B cell (primary cell): ENCODE data around the gene PTPRN2. TPM values are rescaled to one million over a fixed set of nuclear protein-coding genes. Genes with fewer than 3 reads are reported as not detected.

Experiments used
- ATAC-seq: fragments of 200-7000 bp; cut with Tn5 transposase; one replicate; pipeline ENCODE4 v1.10.0; 2021; ENCODE audit warnings: low read depth, mild to moderate bottlenecking, moderate number of reproducible peaks, moderate library complexity
- CTCF ChIA-PET: fragments of 350-600 bp; sonication (Branson Sonifier 250); formaldehyde crosslinking; loops from one replicate; lab custom pipeline; 2021; ENCODE audit warnings: antibody characterized with exemption, inconsistent platforms; lab: Charles Lee
- POLR2A ChIA-PET: fragments of 350-600 bp; sonication (Branson Sonifier 250); formaldehyde crosslinking; loops from one replicate; lab custom pipeline; 2021; ENCODE audit warnings: antibody characterized with exemption; lab: Charles Lee
- DNase-seq: peaks from one replicate; pipeline ENCODE4 v3.0.0; 2013
- H2AFZ ChIP-seq: 2 replicates; pipeline ENCODE4 v1.6.1; 2012; ENCODE audit warnings: mild to moderate bottlenecking, low read depth, low read length; ENCODE audit not compliant: insufficient read depth, poor library complexity, severe bottlenecking
- H3K27ac ChIP-seq, 2 donors: 1 replicate in 1 of 2; 2 replicates in 1 of 2; pipeline ENCODE4 v1.5.1; 2012 to 2013; ENCODE audit warnings: low read length in 2 of 2, mild to moderate bottlenecking in 2 of 2, moderate library complexity in 1 of 2
- H3K27me3 ChIP-seq, 4 experiments: fragments of 200-600 bp in 1 of 4; sonication (generic) in 1 of 4; replicated peaks in 1 of 4; 1 replicate in 2 of 4; 2 replicates in 2 of 4; pipeline versions ENCODE4 v1.6.1 to v1.7.0; 2013 to 2016; ENCODE audit warnings: low read length in 3 of 4, mild to moderate bottlenecking in 2 of 4, mixed read lengths in 1 of 4, moderate library complexity in 1 of 4; ENCODE audit not compliant: insufficient read depth in 4 of 4, control insufficient read depth in 3 of 4; ENCODE audit errors: control extremely low read depth in 1 of 4
- H3K36me3 ChIP-seq, 2 experiments: replicated peaks in 1 of 2; 1 replicate in 1 of 2; 2 replicates in 1 of 2; pipeline versions ENCODE4 v1.6.1 to v1.7.1; 2013; ENCODE audit warnings: low read length in 1 of 2; ENCODE audit not compliant: insufficient read depth in 2 of 2, control insufficient read depth in 1 of 2; ENCODE audit errors: control extremely low read depth in 1 of 2, extremely low read depth in 1 of 2
- H3K4me1 ChIP-seq, 2 donors: fragments of 200-600 bp in 1 of 2; sonication (generic) in 1 of 2; 1 replicate in 1 of 2; 2 replicates in 1 of 2; pipeline versions ENCODE4 v1.5.1 to v1.6.1; 2013 to 2017; ENCODE audit warnings: low read length in 2 of 2; ENCODE audit not compliant: control insufficient read depth in 2 of 2, insufficient read depth in 2 of 2
- H3K4me2 ChIP-seq: replicated peaks from 2 replicates; pipeline ENCODE3; 2012; ENCODE audit warnings: mild to moderate bottlenecking, low read depth, low read length; ENCODE audit not compliant: poor library complexity, severe bottlenecking
- H3K4me3 ChIP-seq, 5 experiments: fragments of 200-600 bp in 1 of 5; sonication (generic) in 1 of 5; 1 replicate in 3 of 5; 2 replicates in 2 of 5; pipeline versions ENCODE4 v1.5.1 to v1.7.0; 2011 to 2016; ENCODE audit warnings: low read length in 4 of 5, mild to moderate bottlenecking in 4 of 5, low read depth in 2 of 5, control low read depth in 1 of 5, moderate library complexity in 1 of 5; ENCODE audit not compliant: insufficient read depth in 1 of 5; ENCODE audit errors: control extremely low read depth in 1 of 5, extremely low read depth in 1 of 5
- H3K79me2 ChIP-seq: fragments of 200-600 bp; sonication (generic); one replicate; pipeline ENCODE4 v1.6.0; 2016; ENCODE audit warnings: low read length; ENCODE audit not compliant: control insufficient read depth, insufficient read depth
- H3K9ac ChIP-seq: fragments of 200-600 bp; sonication (generic); 2 replicates; pipeline ENCODE4 v1.6.1; 2017; ENCODE audit warnings: mild to moderate bottlenecking, low read length, moderate library complexity
- H3K9me3 ChIP-seq, 3 donors: one replicate each; pipeline versions ENCODE4 v1.6.1 to v1.7.1; 2013; ENCODE audit warnings: low read length in 2 of 3; ENCODE audit not compliant: control insufficient read depth in 2 of 3, insufficient read depth in 1 of 3; ENCODE audit errors: control extremely low read depth in 1 of 3
- H4K20me1 ChIP-seq: 2 replicates; pipeline ENCODE4 v1.6.0; 2012; ENCODE audit warnings: mild to moderate bottlenecking, low read length; ENCODE audit not compliant: insufficient read depth, control insufficient read depth, poor library complexity, severe bottlenecking
- H3K27ac Mint-ChIP-seq: one replicate; pipeline ENCODE4 v1.8.0; 2021; ENCODE audit warnings: mixed read lengths
- H3K27me3 Mint-ChIP-seq: one replicate; pipeline ENCODE4 v1.8.0; 2021; ENCODE audit warnings: mixed read lengths
- H3K4me1 Mint-ChIP-seq: one replicate; pipeline ENCODE4 v1.8.0; 2021; ENCODE audit warnings: mixed read lengths
- H3K4me3 Mint-ChIP-seq: one replicate; pipeline ENCODE4 v1.8.0; 2021; ENCODE audit warnings: mixed read lengths
- H3K9me3 Mint-ChIP-seq: one replicate; pipeline ENCODE4 v1.8.0; 2022; ENCODE audit warnings: mixed read lengths; ENCODE audit not compliant: insufficient read depth
- CTCF ChIP-seq: fragments of 200-600 bp; IDR thresholded peaks from one replicate; pipeline ENCODE4 v1.8.0; 2022; ENCODE audit warnings: antibody characterized with exemption, mild to moderate bottlenecking
- EZH2 ChIP-seq: IDR thresholded peaks from 2 replicates; pipeline ENCODE4 v1.6.1; 2012; ENCODE audit warnings: borderline replicate concordance, low read depth, mild to moderate bottlenecking, moderate library complexity, low read length; ENCODE audit not compliant: insufficient read depth, poor library complexity, severe bottlenecking
- WGBS: methylation state at CpG from one replicate; pipeline ENCODE4 v1.1.5; 2013; ENCODE audit warnings: missing lambda C conversion rate; ENCODE audit not compliant: insufficient coverage; 5-methylcytosine and 5-hydroxymethylcytosine counted together
- intact Hi-C: fragments of 100-400 bp; cut with micrococcal nuclease; formaldehyde crosslinking; loops from one replicate; pipeline ENCODE4 v1.10.0; 2022
- polyA plus RNA-seq: library from polyadenylated mRNA; depleted of rRNA; stranded (reverse); fragments of >200 nt; gene quantifications from 2 replicates; pipeline ENCODE4 v1.2.3, GENCODE V29; 2012
- total RNA-seq, 2 donors: library from RNA; stranded (reverse); fragments of 120-200 nt in 1 of 2; gene quantifications; 1 replicate in 1 of 2; 2 replicates in 1 of 2; pipeline versions ENCODE4 v1.2.3 to v1.2.4, GENCODE V29; 2013 to 2022

Gene PTPRN2
- total and polyA plus RNA-seq, 2 donors (not counting 1 experiment from before 2014, with no cell fraction given): 2.0 to 5.0 TPM

- Mint-ChIP-seq H3K27me3 (no peaks in the 10 kb centered on the region), H3K4me1 (peaks cover 2% of the 10 kb centered on the region), H3K4me3 (no peak overlapping the region), H3K27ac (no peak overlapping the region), H3K9me3 (no peaks in the 10 kb centered on the region)
- Histone ChIP-seq H3K27me3 (no peaks in the 10 kb centered on the region), H3K4me2 (no peak overlapping the region), H3K4me1 (peaks cover 2 to 10% of the 10 kb centered on the region in 2 donors), H3K4me3 (no peak overlapping the region), H4K20me1 (no peaks in the 10 kb centered on the region), H3K27ac (no peak overlapping the region), H3K36me3 (no peaks in the 10 kb centered on the region), H2AFZ (no peak overlapping the region), H3K9me3 (peaks cover 0 to 54% (median 0%) of the 10 kb centered on the region in 3 donors), H3K9ac (no peak overlapping the region), H3K79me2 (no peaks in the 10 kb centered on the region)
- no peak for ATAC-seq
- WGBS: 98% methylated on average over 19 of the region's 19 CpGs
- ChIA-PET POLR2A (no interaction called here), CTCF (no interaction called here)
- TF ChIP-seq EZH2: no peak
- no peak for DNase-seq
- intact Hi-C loops: no loop called here
Measured at GRCh38 chr7:157617401-157617800, 970.2 kb downstream of the PTPRN2 start.

GRCh38 chr7:157616931-157617330 is 970.7 kb downstream of the PTPRN2 start:
- intact Hi-C loops: no loop called here

More at GRCh38 chr7:157616931-157617330, 970.7 kb downstream of the PTPRN2 start:
- Histone ChIP-seq H4K20me1 (no peaks in the 10 kb centered on the region), H3K36me3 (no peaks in the 10 kb centered on the region), H3K4me1 (peaks cover 3 to 15% of the 10 kb centered on the region in 2 donors), H3K4me2 (no peak overlapping the region), H3K9me3 (peaks cover 0 to 57% (median 0%) of the 10 kb centered on the region in 3 donors), H3K79me2 (no peaks in the 10 kb centered on the region), H3K4me3 (no peak overlapping the region), H2AFZ (no peak overlapping the region), H3K27me3 (no peaks in the 10 kb centered on the region), H3K9ac (no peak overlapping the region), H3K27ac (no peak overlapping the region)
- ATAC-seq: no peak
- ChIA-PET POLR2A (no interaction called here), CTCF (no interaction called here)
- no peak for DNase-seq
- no peak overlapping the region for H3K4me3 Mint-ChIP-seq
- 93% methylated on average over 18 of the region's 21 CpGs for WGBS
- TF ChIP-seq CTCF (no peak), EZH2 (no peak)
- peaks cover 2% of the 10 kb centered on the region for H3K4me1 Mint-ChIP-seq
- no peaks in the 10 kb centered on the region for H3K27me3 Mint-ChIP-seq
- no peaks in the 10 kb centered on the region for H3K9me3 Mint-ChIP-seq
- no peak overlapping the region for H3K27ac Mint-ChIP-seq
